HepG2 (cell line): ENCODE results near the gene HK2. TPM values are rescaled to one million over a fixed set of nuclear protein-coding genes. Genes with fewer than 3 reads are reported as not detected.

Experiments used
- FOXJ3 ChIP-seq: sonication (generic); formaldehyde crosslinking; IDR thresholded peaks from 2 replicates; pipeline ENCODE4 v1.4.0; 2020; ENCODE audit warnings: missing genetic modification reagents, mild to moderate bottlenecking, borderline replicate concordance
- KDM1A ChIP-seq: IDR thresholded peaks from 2 replicates; pipeline ENCODE4 v1.6.1; 2016; ENCODE audit warnings: missing compliant biosample characterization
- MAZ ChIP-seq, 2 experiments: sonication (generic) in 1 of 2; formaldehyde crosslinking in 1 of 2; IDR thresholded peaks; 2 replicates each; pipeline versions ENCODE4 v1.5.0 to v1.6.1; 2012 to 2020; ENCODE audit warnings: low read depth in 2 of 2, mild to moderate bottlenecking in 2 of 2, borderline replicate concordance in 1 of 2, improper control_type of control experiment in 1 of 2, low read length in 1 of 2, missing genetic modification reagents in 1 of 2, moderate library complexity in 1 of 2
- NCOR1 ChIP-seq: fragments of 200-600 bp; sonication (generic); IDR thresholded peaks from 2 replicates; pipeline ENCODE4 v1.7.0; 2017; ENCODE audit warnings: antibody characterized with exemption, low read length, borderline replicate concordance
- NFIB ChIP-seq: sonication (generic); formaldehyde crosslinking; IDR thresholded peaks from 2 replicates; pipeline ENCODE4 v1.9.0; 2021; ENCODE audit warnings: missing genetic modification reagents, mild to moderate bottlenecking, borderline replicate concordance
- PCBP2 ChIP-seq: fragments of 200-400 bp; formaldehyde crosslinking; optimal IDR thresholded peaks from 2 replicates; pipeline ENCODE3; 2018; ENCODE audit warnings: low read length, low read depth; ENCODE audit not compliant: poor library complexity, severe bottlenecking
- TCF12 ChIP-seq, 2 experiments: fragments of 450-650 bp in 1 of 2; sonication (generic) in 1 of 2; formaldehyde crosslinking in 1 of 2; IDR thresholded peaks; 2 replicates each; pipeline versions ENCODE4 v1.6.1 to v1.8.0; 2017 to 2022; ENCODE audit warnings: antibody characterized with exemption in 1 of 2, mild to moderate bottlenecking in 1 of 2, missing genetic modification reagents in 1 of 2, moderate library complexity in 1 of 2
- ZBTB7B ChIP-seq: sonication (generic); formaldehyde crosslinking; IDR thresholded peaks from 2 replicates; pipeline ENCODE4 v1.4.0; 2020; ENCODE audit warnings: missing genetic modification reagents
- ZNF263 ChIP-seq: sonication (generic); formaldehyde crosslinking; IDR thresholded peaks from 2 replicates; pipeline ENCODE4 v1.4.0; 2020; ENCODE audit warnings: missing genetic modification reagents
- ZNF274 ChIP-seq: sonication (generic); formaldehyde crosslinking; IDR thresholded peaks from 2 replicates; pipeline ENCODE4 v1.5.1; 2020; ENCODE audit warnings: mild to moderate bottlenecking, missing genetic modification reagents
- ZNF883 ChIP-seq: sonication (generic); formaldehyde crosslinking; IDR thresholded peaks from 2 replicates; pipeline ENCODE4 v1.5.1; 2020; ENCODE audit warnings: mild to moderate bottlenecking, missing genetic modification reagents; ENCODE audit errors: not compliant biosample characterization
- ZSCAN21 ChIP-seq: sonication (generic); formaldehyde crosslinking; IDR thresholded peaks from 2 replicates; pipeline ENCODE4 v1.8.0; 2022; ENCODE audit warnings: mild to moderate bottlenecking, missing genetic modification reagents, moderate library complexity, borderline replicate concordance
- polyA plus RNA-seq, 8 experiments: library from polyadenylated mRNA; depleted of rRNA in 3 of 8; stranded (reverse) in 7 of 8; unstranded in 1 of 8; fragments of >200 nt; fragmentation: Illumina TruSeq in 4 of 8; extraction: Trizol in 4 of 8; gene quantifications; 2 replicates each; pipeline versions ENCODE4 v1.2.1 to v1.2.3, GENCODE V29; 2011 to 2016; ENCODE audit warnings: low read depth in 4 of 8, missing spikeins in 1 of 8, mixed read lengths in 1 of 8; ENCODE audit not compliant: insufficient read depth in 1 of 8
- total RNA-seq, 5 experiments: library from RNA; depleted of rRNA; stranded (reverse); fragments of >200 nt; fragmentation: Illumina TruSeq; extraction: Trizol; gene quantifications; 2 replicates each; pipeline ENCODE4 v1.2.3, GENCODE V29; 2016; ENCODE audit warnings: low read depth in 1 of 5
- TF ChIP-seq, protein P1 (sequence below): sonication (generic); formaldehyde crosslinking; conservative IDR thresholded peaks from 2 replicates; pipeline ENCODE4 v1.8.1; 2023; ENCODE audit warnings: missing genetic modification reagents
- TF ChIP-seq, protein P2 (sequence below): sonication (generic); formaldehyde crosslinking; IDR thresholded peaks from 2 replicates; pipeline ENCODE4 v1.5.0; 2020; ENCODE audit warnings: mild to moderate bottlenecking, missing genetic modification reagents
- TF ChIP-seq, protein P3 (sequence below): sonication (generic); formaldehyde crosslinking; IDR thresholded peaks from 2 replicates; pipeline ENCODE4 v1.5.0; 2020; ENCODE audit warnings: mild to moderate bottlenecking, missing genetic modification reagents
- TF ChIP-seq, protein P4 (sequence below): sonication (generic); formaldehyde crosslinking; IDR thresholded peaks from 2 replicates; pipeline ENCODE4 v1.5.1; 2020; ENCODE audit warnings: missing genetic modification reagents, mild to moderate bottlenecking, borderline replicate concordance
- TF ChIP-seq, protein P5 (sequence below): sonication (generic); formaldehyde crosslinking; conservative IDR thresholded peaks from 2 replicates; pipeline ENCODE4 v1.4.0; 2020; ENCODE audit warnings: missing genetic modification reagents

Gene HK2
- total and polyA plus RNA-seq, 2 of the 13 experiments (the other 11 are each of a cell fraction or from before 2014, with no cell fraction given): 13.2 to 101 TPM

DNA sequence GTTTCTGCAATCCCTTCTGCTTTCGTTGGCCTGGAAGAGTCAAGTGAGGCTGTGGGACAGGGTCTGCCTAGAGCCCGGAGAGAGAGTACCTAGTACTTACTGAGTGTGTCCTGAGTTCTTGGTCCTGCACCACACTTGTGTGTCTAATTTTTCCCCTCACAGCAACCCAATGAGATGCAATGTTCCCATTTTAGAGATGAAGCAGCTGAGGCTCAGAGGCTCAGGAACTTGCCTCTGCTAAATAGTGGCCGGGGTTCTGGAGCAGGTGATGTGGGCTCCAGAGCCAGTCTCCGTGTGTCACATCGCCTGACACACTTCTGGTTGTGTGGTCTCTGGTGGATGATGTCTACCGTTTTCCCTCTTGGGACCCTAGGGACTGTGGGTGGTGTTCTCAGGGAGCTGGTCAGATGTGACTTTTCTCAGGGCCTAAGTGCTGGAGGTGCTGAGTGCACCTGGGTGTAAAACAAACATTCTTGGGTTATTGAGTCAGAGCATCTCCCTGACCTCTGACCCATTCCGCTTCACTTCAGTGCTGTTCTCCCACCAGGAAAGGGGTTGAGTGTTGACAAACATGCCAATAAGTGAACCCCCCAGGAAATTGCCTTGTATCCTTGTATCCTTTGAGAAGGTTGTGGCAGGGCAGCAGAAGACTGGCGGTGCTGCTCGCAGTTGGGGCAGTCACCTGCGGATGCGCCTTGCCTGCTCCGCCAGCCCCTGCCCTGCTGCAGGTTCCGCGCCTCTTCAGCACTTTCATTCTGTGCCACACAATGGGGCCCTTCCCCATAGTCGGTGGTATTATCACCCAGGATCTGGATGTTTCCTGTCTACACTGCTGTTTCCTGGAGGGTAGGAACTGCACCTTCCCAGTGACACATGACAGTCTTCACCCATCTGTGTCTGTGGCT is 32.1 kb downstream of the HK2 start (continued):
- TF ChIP-seq, protein P1, sequence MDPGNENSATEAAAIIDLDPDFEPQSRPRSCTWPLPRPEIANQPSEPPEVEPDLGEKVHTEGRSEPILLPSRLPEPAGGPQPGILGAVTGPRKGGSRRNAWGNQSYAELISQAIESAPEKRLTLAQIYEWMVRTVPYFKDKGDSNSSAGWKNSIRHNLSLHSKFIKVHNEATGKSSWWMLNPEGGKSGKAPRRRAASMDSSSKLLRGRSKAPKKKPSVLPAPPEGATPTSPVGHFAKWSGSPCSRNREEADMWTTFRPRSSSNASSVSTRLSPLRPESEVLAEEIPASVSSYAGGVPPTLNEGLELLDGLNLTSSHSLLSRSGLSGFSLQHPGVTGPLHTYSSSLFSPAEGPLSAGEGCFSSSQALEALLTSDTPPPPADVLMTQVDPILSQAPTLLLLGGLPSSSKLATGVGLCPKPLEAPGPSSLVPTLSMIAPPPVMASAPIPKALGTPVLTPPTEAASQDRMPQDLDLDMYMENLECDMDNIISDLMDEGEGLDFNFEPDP (CRISPR knock-in tag): no peak
- TF ChIP-seq ZNF883 (CRISPR knock-in tag): no peak
- no peak for TF ChIP-seq ZNF274 (CRISPR knock-in tag)
- TF ChIP-seq ZBTB7B (CRISPR knock-in tag): 0 out of 2 replicates have a peak, but pooled peaks have one; percentile 36
- TF ChIP-seq, protein P2, sequence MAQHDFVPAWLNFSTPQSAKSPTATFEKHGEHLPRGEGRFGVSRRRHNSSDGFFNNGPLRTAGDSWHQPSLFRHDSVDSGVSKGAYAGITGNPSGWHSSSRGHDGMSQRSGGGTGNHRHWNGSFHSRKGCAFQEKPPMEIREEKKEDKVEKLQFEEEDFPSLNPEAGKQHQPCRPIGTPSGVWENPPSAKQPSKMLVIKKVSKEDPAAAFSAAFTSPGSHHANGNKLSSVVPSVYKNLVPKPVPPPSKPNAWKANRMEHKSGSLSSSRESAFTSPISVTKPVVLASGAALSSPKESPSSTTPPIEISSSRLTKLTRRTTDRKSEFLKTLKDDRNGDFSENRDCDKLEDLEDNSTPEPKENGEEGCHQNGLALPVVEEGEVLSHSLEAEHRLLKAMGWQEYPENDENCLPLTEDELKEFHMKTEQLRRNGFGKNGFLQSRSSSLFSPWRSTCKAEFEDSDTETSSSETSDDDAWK (CRISPR knock-in tag): no peak
- TF ChIP-seq NFIB (CRISPR knock-in tag): 0 out of 2 replicates have a peak, but pooled peaks have one; percentile 86
- TF ChIP-seq, protein P3, sequence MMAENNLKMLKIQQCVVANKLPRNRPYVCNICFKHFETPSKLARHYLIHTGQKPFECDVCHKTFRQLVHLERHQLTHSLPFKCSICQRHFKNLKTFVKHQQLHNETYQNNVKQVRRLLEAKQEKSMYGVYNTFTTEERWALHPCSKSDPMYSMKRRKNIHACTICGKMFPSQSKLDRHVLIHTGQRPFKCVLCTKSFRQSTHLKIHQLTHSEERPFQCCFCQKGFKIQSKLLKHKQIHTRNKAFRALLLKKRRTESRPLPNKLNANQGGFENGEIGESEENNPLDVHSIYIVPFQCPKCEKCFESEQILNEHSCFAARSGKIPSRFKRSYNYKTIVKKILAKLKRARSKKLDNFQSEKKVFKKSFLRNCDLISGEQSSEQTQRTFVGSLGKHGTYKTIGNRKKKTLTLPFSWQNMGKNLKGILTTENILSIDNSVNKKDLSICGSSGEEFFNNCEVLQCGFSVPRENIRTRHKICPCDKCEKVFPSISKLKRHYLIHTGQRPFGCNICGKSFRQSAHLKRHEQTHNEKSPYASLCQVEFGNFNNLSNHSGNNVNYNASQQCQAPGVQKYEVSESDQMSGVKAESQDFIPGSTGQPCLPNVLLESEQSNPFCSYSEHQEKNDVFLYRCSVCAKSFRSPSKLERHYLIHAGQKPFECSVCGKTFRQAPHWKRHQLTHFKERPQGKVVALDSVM (CRISPR knock-in tag): no peak
- TF ChIP-seq, protein P4, sequence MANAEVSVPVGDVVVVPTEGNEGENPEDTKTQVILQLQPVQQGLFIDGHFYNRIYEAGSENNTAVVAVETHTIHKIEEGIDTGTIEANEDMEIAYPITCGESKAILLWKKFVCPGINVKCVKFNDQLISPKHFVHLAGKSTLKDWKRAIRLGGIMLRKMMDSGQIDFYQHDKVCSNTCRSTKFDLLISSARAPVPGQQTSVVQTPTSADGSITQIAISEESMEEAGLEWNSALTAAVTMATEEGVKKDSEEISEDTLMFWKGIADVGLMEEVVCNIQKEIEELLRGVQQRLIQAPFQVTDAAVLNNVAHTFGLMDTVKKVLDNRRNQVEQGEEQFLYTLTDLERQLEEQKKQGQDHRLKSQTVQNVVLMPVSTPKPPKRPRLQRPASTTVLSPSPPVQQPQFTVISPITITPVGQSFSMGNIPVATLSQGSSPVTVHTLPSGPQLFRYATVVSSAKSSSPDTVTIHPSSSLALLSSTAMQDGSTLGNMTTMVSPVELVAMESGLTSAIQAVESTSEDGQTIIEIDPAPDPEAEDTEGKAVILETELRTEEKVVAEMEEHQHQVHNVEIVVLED: no peak
- no peak for TF ChIP-seq MAZ (IDR thresholded peaks at IDR 0.05; ENCODE audit: borderline replicate concordance, low read depth, low read length)
- no peak for TF ChIP-seq MAZ (CRISPR knock-in tag; IDR thresholded peaks at IDR 0.05; ENCODE audit: low read depth)
- no peak for TF ChIP-seq ZNF263 (CRISPR knock-in tag)
- no peak for TF ChIP-seq TCF12 (IDR thresholded peaks at IDR 0.05)
- no peak for TF ChIP-seq TCF12 (CRISPR knock-in tag; IDR thresholded peaks at IDR 0.05)
- TF ChIP-seq KDM1A (CRISPR knock-in tag): peak; percentile 61; the same call in 1 of the 2 replicates
- no peak for TF ChIP-seq ZSCAN21 (CRISPR knock-in tag)
- no peak for TF ChIP-seq PCBP2
- TF ChIP-seq FOXJ3: no peak
- no peak for TF ChIP-seq NCOR1
- TF ChIP-seq, protein P5, sequence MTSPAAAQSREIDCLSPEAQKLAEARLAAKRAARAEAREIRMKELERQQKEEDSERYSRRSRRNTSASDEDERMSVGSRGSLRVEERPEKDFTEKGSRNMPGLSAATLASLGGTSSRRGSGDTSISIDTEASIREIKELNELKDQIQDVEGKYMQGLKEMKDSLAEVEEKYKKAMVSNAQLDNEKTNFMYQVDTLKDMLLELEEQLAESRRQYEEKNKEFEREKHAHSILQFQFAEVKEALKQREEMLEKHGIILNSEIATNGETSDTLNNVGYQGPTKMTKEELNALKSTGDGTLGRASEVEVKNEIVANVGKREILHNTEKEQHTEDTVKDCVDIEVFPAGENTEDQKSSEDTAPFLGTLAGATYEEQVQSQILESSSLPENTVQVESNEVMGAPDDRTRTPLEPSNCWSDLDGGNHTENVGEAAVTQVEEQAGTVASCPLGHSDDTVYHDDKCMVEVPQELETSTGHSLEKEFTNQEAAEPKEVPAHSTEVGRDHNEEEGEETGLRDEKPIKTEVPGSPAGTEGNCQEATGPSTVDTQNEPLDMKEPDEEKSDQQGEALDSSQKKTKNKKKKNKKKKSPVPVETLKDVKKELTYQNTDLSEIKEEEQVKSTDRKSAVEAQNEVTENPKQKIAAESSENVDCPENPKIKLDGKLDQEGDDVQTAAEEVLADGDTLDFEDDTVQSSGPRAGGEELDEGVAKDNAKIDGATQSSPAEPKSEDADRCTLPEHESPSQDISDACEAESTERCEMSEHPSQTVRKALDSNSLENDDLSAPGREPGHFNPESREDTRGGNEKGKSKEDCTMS (CRISPR knock-in tag): no peak
